Upper lobe of left lung (tissue), 4 donors: ENCODE data around the gene OTUD1.

Experiments
- POLR2A ChIP-seq, 4 donors: fragments of 450-650 bp; IDR thresholded peaks; one replicate each; pipeline ENCODE4 v1.5.1; 2016 to 2017; ENCODE audit warnings: antibody characterized with exemption in 4 of 4, mild to moderate bottlenecking in 2 of 4
- POLR2AphosphoS5 ChIP-seq, 2 donors: sonication (generic); formaldehyde crosslinking; IDR thresholded peaks; one replicate each; pipeline ENCODE4 v1.5.1; 2017; ENCODE audit warnings: antibody characterized with exemption in 2 of 2
- TF ChIP-seq, protein P1 (sequence below), 6 experiments: fragments of 450-650 bp in 4 of 6; fragments of 200-600 bp in 2 of 6; sonication (generic) in 2 of 6; IDR thresholded peaks; one replicate each; pipeline ENCODE4 v1.5.1; 2016 to 2019; ENCODE audit warnings: antibody characterized with exemption in 6 of 6

DNA sequence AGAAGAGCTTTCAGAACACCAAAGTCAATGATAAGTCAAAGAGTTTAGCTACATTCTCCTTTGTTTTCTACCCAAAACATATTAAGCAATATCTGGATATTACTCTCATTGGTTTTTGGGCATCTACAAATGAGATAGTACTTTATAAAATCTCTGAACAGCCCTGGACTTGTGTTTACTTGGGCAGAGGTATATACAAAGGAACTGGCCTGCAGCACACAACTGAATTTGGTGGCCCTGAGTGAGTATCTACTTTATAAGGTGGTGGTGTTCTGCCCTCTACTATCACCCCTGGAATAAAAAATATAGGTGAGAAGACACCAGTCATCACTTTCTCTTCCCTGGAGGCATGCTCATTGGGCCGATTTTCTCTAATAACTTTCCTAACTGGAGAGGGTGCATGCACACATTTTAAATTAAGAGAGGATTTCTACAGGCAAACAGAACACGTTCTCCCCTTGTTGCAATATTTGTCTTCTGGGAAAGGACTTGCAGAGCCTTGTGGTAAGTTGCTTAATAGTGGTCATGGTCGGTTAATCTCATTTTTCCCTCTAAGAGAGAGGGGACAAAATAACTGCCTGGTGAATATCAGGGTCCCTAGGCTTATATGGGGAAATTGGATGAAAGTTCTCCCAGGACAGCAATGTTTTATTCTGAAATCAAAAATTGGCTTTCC, 41.1 kb downstream of the OTUD1 start:
- TF ChIP-seq POLR2AphosphoS5 (IDR thresholded peaks at IDR 0.05) (no peak), POLR2A (IDR thresholded peaks at IDR 0.05) (no peak)
- TF ChIP-seq, protein P1, sequence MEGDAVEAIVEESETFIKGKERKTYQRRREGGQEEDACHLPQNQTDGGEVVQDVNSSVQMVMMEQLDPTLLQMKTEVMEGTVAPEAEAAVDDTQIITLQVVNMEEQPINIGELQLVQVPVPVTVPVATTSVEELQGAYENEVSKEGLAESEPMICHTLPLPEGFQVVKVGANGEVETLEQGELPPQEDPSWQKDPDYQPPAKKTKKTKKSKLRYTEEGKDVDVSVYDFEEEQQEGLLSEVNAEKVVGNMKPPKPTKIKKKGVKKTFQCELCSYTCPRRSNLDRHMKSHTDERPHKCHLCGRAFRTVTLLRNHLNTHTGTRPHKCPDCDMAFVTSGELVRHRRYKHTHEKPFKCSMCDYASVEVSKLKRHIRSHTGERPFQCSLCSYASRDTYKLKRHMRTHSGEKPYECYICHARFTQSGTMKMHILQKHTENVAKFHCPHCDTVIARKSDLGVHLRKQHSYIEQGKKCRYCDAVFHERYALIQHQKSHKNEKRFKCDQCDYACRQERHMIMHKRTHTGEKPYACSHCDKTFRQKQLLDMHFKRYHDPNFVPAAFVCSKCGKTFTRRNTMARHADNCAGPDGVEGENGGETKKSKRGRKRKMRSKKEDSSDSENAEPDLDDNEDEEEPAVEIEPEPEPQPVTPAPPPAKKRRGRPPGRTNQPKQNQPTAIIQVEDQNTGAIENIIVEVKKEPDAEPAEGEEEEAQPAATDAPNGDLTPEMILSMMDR (IDR thresholded peaks at IDR 0.05), result no peak
